Esophagus squamous epithelium (tissue), 5 donors: Measurements from ENCODE around the gene DOCK8. TPM values are rescaled to one million over a fixed set of nuclear protein-coding genes. Genes with fewer than 3 reads are reported as not detected.
A peak's percentile ranks its signal among the peaks of the same experiment; 100 is the strongest.

Source experiments
- DNase-seq: peaks from one replicate; lab custom pipeline; 2025; lab: John Stamatoyannopoulos, UW
- H3K27ac ChIP-seq, 4 donors: fragments of 200-600 bp; sonication (generic); one replicate each; pipeline ENCODE4 v1.5.1; 2016 to 2019; ENCODE audit warnings: mild to moderate bottlenecking in 1 of 4
- H3K27me3 ChIP-seq, 4 donors: fragments of 200-600 bp; sonication (generic); 1 replicate in 3 of 4; 2 replicates in 1 of 4; pipeline versions ENCODE4 v1.5.1 to v1.6.0; 2017 to 2021; ENCODE audit warnings: antibody characterized with exemption in 1 of 4
- H3K36me3 ChIP-seq, 3 donors: fragments of 200-600 bp; sonication (generic); one replicate each; pipeline ENCODE4 v1.5.1; 2016 to 2019
- H3K4me1 ChIP-seq, 3 donors: fragments of 200-600 bp; sonication (generic); one replicate each; pipeline ENCODE4 v1.5.1; 2017 to 2019
- H3K4me3 ChIP-seq, 4 donors: fragments of 200-600 bp; sonication (generic); 1 replicate in 3 of 4; 2 replicates in 1 of 4; pipeline ENCODE4 v1.5.1; 2016 to 2019; ENCODE audit warnings: mild to moderate bottlenecking in 2 of 4, moderate library complexity in 1 of 4
- H3K9me3 ChIP-seq, 3 donors: fragments of 200-600 bp; sonication (generic); one replicate each; pipeline ENCODE4 v1.5.1; 2016 to 2019
- CTCF ChIP-seq, 6 experiments: fragments of 450-650 bp in 4 of 6; fragments of 200-600 bp in 2 of 6; sonication (generic) in 2 of 6; IDR thresholded peaks; one replicate each; pipeline ENCODE4 v1.5.1; 2016 to 2019; ENCODE audit warnings: antibody characterized with exemption in 6 of 6, mild to moderate bottlenecking in 4 of 6, moderate library complexity in 4 of 6
- POLR2A ChIP-seq, 4 donors: fragments of 450-650 bp; IDR thresholded peaks; one replicate each; pipeline ENCODE4 v1.6.1; 2017; ENCODE audit warnings: antibody characterized with exemption in 4 of 4, mild to moderate bottlenecking in 4 of 4, moderate library complexity in 3 of 4
- WGBS, 2 donors: methylation state at CpG; one replicate each; pipeline ENCODE4 v1.1.5; 2018; 5-methylcytosine and 5-hydroxymethylcytosine counted together
- intact Hi-C: fragments of 100-400 bp; cut with DNase I; formaldehyde crosslinking; loops from one replicate; pipeline ENCODE4 v1.15.0; 2022
- total RNA-seq, 4 donors: library from RNA; depleted of rRNA; stranded (reverse); fragments of >200 nt; gene quantifications; one replicate each; pipeline ENCODE4 v1.1.0, GENCODE V29; 2016
- donor health status: DM: yes; HTN: yes; CAD: no.

The DOCK8 gene
- total RNA-seq, 4 donors from 2014 or later, result 6.9 to 21.6 (median 15.2) TPM

GRCh38 chr9:278651-279050 lies 64.0 kb downstream of the DOCK8 start:
- Histone ChIP-seq H3K4me3 (no peak overlapping the region), H3K27me3 (no peaks in the 10 kb centered on the region), H3K27ac (peak overlapping the region in 3 of 4 donors; percentile 0 to 47 (median 15)), H3K36me3 (no peaks in the 10 kb centered on the region), H3K9me3 (no peaks in the 10 kb centered on the region), H3K4me1 (no peaks in the 10 kb centered on the region)
- TF ChIP-seq POLR2A (IDR thresholded peaks at IDR 0.05) (peak in 1 of 4 donors; percentile 22), CTCF (IDR thresholded peaks at IDR 0.05) (no peak)
- DNase-seq, result no peak
- 69 to 80% methylated on average over 8 of the region's 8 CpGs for WGBS, 2 donors
- intact Hi-C loops, result no loop called here

- TF ChIP-seq POLR2A (IDR thresholded peaks at IDR 0.05) (no peak), CTCF (IDR thresholded peaks at IDR 0.05) (no peak)
- DNase-seq, result no peak
- no peaks in the 10 kb centered on the region for H3K36me3 ChIP-seq
- H3K4me1 ChIP-seq, result no peaks in the 10 kb centered on the region
- no peaks in the 10 kb centered on the region for H3K9me3 ChIP-seq
- no peak overlapping the region for H3K27ac ChIP-seq
- H3K27me3 ChIP-seq, result no peaks in the 10 kb centered on the region
- intact Hi-C loops, result no loop called here
- 48 to 86% methylated on average over 4 of the region's 4 CpGs for WGBS, 2 donors
- no peak overlapping the region for H3K4me3 ChIP-seq
These were observed 65.0 kb downstream of the DOCK8 start for GRCh38 chr9:279674-280073.

GRCh38 chr9:281741-282645 lies 67.3 kb downstream of the DOCK8 start:
- peaks cover 0 to 13% (median 0%) of the 10 kb centered on the region in 3 donors for H3K4me1 ChIP-seq
- H3K27me3 ChIP-seq, result no peaks in the 10 kb centered on the region
- TF ChIP-seq POLR2A (IDR thresholded peaks at IDR 0.05) (no peak), CTCF (IDR thresholded peaks at IDR 0.05) (no peak)
- H3K36me3 ChIP-seq, result no peaks in the 10 kb centered on the region
- H3K9me3 ChIP-seq, result no peaks in the 10 kb centered on the region
- peak overlapping the region in 1 of 4 donors; percentile 2 for H3K27ac ChIP-seq
- intact Hi-C loops, result no loop called here
- no peak for DNase-seq
- no peak overlapping the region for H3K4me3 ChIP-seq
- 57% methylated on average over 7 to 8 of the region's 8 CpGs for WGBS, 2 donors

GRCh38 chr9:286071-286740 lies 71.5 kb downstream of the DOCK8 start:
- Histone ChIP-seq H3K27ac (peak overlapping the region in 2 of 4 donors; percentile 50 to 52), H3K4me3 (peak overlapping the region in 3 of 4 donors; percentile 6 to 18 (median 17)), H3K9me3 (no peaks in the 10 kb centered on the region), H3K27me3 (no peaks in the 10 kb centered on the region), H3K4me1 (peaks cover 0 to 42% (median 0%) of the 10 kb centered on the region in 3 donors), H3K36me3 (no peaks in the 10 kb centered on the region)
- TF ChIP-seq CTCF (IDR thresholded peaks at IDR 0.05) (no peak), POLR2A (IDR thresholded peaks at IDR 0.05) (no peak)
- DNase-seq, result no peak
- intact Hi-C loops, result no loop called here
- 21 to 48% methylated on average over 11 to 12 of the region's 12 CpGs for WGBS, 2 donors

GRCh38 chr9:289121-289520 lies 74.5 kb downstream of the DOCK8 start:
- H3K9me3 ChIP-seq, result no peaks in the 10 kb centered on the region
- H3K27me3 ChIP-seq, result no peaks in the 10 kb centered on the region
- H3K4me3 ChIP-seq, result no peak overlapping the region
- peaks cover 0 to 42% (median 0%) of the 10 kb centered on the region in 3 donors for H3K4me1 ChIP-seq
- intact Hi-C loops, result no loop called here
- peak overlapping the region in 1 of 4 donors; percentile 11 for H3K27ac ChIP-seq
- no peak for DNase-seq
- whole genome bisulfite sequencing, 2 donors, result 47% methylated on average over 4 of the region's 4 CpGs
- TF ChIP-seq POLR2A (IDR thresholded peaks at IDR 0.05) (no peak), CTCF (IDR thresholded peaks at IDR 0.05) (no peak)
- no peaks in the 10 kb centered on the region for H3K36me3 ChIP-seq
